Loucy (cell line): ENCODE measurements around the gene GTF2E1.

ENCODE experiments used
- CTCF ChIP-seq: fragments of 200-600 bp; sonication (generic); conservative IDR thresholded peaks from 2 replicates; pipeline ENCODE4 v1.5.1; 2014; ENCODE audit warnings: mild to moderate bottlenecking, antibody characterized with exemption, low read length
- EZH2phosphoT487 ChIP-seq: fragments of 200-600 bp; IDR thresholded peaks from 2 replicates; pipeline ENCODE4 v1.6.1; 2018; ENCODE audit warnings: antibody characterized with exemption, mild to moderate bottlenecking, moderate library complexity, borderline replicate concordance

- no peak for TF ChIP-seq CTCF
- TF ChIP-seq EZH2phosphoT487, result no peak
These were observed 26.9 kb downstream of the GTF2E1 start for GRCh38 chr3:120769436-120769835.
